Umbilical cord (tissue), 2 donors: ENCODE measurements around the gene TRIM8. TPM values are rescaled to one million over a fixed set of nuclear protein-coding genes. Genes with fewer than 3 reads are reported as not detected.

Source experiments
- DNase-seq: peaks from one replicate; pipeline ENCODE4 v3.0.0-alpha.2; 2015; ENCODE audit warnings: low spot score
- total RNA-seq: library from RNA; depleted of rRNA; stranded (reverse); fragments of >200 nt; gene quantifications from one replicate; pipeline ENCODE4 v1.2.3, GENCODE V29; 2014; ENCODE audit warnings: low replicate concordance; ENCODE audit not compliant: insufficient read depth

TRIM8 gene, protein sequence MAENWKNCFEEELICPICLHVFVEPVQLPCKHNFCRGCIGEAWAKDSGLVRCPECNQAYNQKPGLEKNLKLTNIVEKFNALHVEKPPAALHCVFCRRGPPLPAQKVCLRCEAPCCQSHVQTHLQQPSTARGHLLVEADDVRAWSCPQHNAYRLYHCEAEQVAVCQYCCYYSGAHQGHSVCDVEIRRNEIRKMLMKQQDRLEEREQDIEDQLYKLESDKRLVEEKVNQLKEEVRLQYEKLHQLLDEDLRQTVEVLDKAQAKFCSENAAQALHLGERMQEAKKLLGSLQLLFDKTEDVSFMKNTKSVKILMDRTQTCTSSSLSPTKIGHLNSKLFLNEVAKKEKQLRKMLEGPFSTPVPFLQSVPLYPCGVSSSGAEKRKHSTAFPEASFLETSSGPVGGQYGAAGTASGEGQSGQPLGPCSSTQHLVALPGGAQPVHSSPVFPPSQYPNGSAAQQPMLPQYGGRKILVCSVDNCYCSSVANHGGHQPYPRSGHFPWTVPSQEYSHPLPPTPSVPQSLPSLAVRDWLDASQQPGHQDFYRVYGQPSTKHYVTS
- 31.3 TPM for total RNA-seq

DNA sequence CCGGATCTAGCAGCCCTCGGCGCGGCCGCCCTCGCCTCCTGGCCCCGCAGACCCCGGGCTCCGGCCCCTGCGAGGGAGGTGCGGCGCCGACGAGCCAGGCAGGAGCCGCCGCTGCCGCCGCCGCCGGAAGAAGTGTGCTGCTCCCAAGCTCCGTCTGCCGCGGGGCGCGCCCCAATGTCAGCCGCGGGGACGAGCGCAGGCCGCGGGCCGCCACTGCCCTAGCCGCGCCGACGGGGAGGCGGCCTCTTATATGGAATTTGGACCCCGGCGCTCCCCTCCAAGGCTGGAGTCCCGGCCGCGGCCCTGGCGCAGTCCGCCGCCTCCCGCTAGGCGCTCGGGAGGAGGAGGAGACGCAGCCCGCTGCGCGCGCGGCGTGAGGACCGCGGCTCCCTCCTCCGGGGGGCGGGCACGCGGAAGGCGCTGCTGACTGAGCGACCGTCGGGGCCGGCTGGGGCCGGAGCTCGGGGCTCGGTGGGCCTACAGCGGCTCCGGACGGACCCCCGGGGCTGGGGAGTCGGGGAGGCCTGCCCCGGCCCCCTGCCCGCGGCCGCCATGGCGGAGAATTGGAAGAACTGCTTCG lies at the start of gene TRIM8:
Gene TRIM8, plus strand, starts transcription at position 414 of the 580 bp plus-strand sequence. Its CDS starts 139 bp downstream, at position 553.
- DNase-seq, result peak; percentile 73

DNA sequence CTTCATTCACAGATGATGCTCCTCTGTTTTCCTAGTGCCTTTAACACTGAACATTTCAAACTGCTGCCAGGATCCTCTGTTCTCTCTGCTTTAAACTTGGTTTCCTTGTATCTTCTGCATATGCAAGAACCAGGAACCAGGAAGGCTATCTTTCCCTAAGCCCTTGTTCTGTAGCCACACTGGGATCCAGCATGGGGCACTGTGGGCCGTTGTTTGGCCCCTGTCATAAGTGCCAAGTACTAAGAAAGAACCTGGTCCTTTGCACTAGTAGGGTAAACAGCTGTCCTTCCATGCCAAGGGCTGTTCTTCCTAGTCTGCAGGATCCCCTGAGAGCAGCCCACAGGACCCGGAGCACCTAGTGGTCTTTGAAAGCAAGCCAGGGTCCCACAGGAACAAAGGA lies 49.0 kb upstream of the TRIM8 start:
- DNase-seq, result no peak

DNA sequence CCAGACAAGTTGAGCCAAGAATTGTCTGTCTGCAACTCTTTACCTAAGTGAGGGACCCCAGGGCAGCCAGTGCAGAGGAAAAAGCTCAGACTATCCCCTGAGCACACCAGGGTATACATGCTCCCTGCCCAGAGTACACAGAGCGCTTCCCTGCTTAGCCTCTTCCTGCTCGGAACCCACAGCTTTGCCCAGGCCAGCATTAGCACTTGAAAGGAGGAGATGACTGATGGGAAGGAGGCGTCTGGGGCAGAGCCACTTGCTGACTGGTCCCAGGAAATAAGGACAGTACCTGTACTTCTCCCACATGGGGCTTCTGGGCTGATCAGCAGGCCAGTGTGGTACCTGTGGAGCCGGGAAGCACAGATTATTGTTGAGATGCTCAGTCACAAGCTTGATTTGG lies 48.4 kb upstream of the TRIM8 start:
- DNase-seq, result no peak

DNA sequence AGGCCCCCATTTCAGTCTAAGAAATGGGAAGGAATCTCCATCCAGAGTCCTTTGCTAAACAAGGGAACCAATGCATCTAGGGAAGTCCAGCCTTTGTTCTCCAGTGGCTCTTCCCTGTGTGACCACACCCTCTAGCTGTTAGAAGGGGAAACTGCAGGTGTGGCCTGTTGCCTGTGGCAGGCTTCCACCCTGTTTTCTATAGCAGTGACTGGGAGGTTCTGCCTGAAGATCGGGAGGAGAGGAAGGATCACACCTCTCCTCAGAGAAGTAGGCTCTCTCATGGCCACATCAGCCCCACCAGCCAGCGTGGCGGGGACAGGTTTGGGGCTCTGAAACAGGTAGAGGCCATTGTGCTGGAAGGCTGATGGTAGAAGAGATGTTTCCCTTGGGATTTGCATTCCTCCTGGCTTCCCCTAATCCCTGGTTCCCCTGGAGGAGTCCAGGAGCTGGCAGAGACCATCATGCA lies 47.7 kb upstream of the TRIM8 start:
- peak; percentile 66 for DNase-seq

DNA sequence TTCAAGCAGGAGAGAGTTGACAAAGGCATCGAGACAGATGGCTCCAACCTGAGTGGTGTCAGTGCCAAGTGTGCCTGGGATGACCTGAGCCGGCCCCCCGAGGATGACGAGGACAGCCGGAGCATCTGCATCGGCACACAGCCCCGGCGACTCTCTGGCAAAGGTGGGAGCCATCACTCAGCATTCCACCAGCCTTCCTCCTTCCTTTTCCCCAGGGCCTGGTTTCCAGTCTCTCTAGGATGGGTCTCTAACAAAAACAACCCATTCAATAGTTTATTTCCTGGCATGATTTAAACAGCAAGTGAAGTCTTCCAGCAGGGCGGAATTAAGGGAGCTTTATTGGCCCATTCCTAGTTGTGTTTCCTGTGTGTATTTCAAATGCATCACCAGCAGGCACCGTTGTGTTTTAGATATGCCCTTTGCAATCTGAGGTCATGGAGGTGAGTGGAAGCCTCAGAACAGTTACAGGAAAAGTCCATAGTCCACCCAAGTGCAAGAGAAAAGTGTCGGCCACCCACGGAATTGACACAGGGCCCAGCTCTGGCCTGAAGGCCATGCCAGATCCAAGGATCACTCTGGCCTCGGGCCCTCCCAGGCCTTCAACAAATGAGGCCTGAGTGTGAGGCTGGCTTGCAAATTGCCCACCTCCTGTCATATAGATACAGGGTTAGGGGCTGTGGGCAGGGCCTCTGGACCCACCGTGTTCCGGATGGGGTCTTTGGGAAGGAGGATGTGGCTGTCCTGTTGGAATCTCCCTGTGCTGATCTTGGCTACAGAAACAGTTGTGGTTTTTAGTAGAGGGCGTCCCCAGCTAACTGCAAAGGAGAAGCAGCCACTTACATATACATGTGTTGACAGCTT lies 46.9 kb upstream of the TRIM8 start:
- DNase-seq, result no peak

DNA sequence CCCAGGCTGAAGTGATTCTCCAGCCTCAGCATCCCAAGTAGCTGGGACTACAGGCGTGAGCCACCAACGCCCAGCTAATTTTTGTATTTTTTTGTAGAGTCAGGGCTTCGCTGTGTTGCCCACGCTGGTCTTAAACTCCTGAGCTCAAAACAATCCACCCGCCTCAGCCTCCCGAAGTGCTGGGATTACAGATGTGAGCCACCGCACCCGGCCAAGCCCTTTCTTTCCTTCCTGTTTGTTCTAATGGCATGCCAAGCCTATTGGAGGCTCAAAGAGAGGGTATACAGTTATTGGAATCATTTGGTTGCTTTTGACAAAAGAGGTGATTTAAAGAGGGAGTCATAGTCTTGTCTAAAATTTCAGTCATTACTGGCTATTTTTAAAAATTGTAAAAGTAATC lies 46.0 kb upstream of the TRIM8 start:
- no peak for DNase-seq

DNA sequence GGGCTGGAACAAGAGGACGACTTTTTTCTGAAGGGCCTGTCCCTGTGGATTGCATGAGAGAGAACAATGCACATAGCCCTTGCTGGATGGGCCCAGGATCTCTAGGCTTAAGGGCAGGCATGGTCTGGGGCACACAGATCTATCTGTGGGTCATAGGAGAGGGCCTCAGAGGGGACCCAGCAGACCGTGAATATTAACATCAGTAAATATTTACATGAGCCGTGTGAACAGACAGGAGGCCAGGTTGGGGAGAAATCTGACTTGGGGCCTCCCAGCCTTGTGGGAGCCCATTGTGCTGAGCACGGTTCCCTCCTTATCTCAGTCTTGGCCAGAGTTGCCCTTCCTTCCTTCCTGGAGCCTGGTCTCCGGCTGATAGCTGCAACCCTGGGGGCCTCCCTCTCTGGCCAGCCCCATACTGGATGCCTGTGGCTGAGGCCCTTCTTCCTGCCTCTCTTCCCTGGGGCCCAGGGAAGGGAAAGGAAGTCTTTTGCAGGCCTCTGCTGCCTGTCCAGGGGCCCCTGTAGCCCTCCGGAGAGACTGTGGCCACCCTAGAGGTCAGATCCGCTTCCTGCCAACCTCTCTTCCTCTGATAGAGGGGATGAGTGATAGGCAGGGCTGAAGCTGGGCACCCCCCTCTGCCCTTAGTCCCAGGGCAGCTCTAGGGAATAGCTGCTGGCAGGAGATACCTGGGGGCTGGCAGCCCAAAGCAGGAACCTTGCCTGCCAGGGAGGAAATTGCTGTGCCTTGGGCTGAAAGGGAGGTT lies 44.5 kb upstream of the TRIM8 start:
- peak; percentile 92 for DNase-seq

DNA sequence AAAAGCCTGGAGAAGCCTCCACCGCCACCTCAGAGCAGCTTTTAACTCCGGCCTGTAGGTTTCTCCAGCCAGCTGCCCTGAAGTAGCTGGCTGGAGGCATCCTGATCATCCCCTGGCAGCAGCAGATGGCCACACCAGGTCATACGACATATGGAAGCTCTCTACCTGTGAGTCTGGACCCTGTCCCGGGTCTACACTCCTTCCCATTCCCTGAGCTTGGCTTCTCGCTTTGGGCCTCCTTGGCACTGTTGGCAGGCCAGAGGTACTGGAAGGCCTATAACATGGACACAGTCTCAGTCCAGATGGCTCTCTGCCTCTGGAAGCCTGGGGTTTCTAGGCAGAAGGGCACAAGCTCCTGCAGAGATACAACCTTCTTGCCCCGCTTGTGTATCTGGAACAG lies 43.5 kb upstream of the TRIM8 start:
- no peak for DNase-seq

DNA sequence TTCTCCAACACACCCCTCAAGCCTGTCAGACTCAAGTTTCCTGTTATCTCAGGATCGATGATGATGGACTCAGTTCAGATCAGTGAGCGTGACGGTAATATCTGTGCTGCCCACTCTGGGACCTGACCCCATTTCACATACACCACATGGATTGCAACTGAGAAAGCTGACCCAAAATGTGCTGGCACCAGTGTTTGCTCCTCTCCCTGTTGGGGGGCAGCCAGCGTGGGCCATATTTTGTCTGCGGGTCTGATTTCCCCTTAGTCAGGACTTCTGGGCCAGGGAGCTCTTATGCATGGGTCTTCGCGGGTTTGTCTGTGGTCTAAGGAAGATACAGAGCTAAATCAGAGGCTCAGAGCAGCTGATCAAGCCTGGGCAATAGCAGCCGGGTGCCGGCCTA lies 42.6 kb upstream of the TRIM8 start:
- no peak for DNase-seq

DNA sequence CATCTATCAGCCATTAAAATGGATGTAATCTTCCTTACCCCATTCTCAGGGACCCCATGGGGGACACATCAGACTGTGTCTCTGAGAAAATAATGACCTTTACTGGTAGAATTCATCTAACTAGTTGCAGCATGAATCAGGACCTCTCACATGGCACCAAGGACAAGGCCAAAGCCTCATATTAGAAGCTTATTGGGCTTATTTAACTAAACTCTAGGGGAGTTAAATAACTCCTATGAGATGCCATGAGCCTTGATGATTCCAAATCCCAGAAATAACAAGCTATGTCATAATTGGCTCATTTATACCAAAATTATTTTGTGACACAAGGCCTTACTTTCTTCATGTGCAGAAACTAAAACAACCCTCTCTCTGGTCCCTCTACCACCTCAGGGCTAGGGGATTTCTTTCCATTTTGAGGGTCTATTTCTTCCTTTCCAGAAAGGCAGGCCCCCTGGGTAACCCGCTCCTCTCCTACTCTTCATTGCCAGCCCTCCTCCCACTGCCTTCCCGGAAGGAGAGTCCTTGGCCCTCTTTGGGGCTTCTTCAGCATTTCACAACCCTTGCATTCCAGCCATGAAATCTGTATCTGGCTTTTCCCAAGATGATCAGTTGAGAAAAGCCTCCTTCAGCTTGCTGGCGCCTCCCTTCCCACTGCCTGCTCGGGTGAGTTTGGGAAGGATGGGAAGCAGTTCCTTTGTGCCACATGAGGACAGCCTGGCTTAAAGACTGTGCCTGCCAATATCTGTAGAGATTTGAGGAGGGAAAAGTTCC lies 41.8 kb upstream of the TRIM8 start:
- DNase-seq, result peak; percentile 89

DNA sequence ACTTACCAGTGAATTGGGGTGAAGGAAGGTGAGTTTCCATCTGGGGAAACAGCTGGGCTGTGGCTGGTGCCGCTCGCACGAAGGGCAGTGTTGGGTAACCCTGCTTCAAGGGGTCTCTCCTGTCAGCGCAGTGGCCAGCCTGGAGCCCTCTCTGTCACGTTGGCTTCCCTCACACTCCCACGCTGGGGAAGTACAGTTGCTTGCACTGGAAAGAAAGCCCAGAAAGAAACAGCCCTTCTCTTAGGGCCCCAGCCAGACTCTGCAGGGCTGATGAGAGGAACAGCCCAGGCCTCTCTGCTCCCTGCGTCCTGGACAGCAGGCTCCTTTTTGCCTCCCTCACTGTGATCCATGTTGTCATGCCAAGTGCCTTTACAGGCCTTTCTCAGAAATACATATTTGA lies 40.3 kb upstream of the TRIM8 start:
- DNase-seq, result peak; percentile 50

DNA sequence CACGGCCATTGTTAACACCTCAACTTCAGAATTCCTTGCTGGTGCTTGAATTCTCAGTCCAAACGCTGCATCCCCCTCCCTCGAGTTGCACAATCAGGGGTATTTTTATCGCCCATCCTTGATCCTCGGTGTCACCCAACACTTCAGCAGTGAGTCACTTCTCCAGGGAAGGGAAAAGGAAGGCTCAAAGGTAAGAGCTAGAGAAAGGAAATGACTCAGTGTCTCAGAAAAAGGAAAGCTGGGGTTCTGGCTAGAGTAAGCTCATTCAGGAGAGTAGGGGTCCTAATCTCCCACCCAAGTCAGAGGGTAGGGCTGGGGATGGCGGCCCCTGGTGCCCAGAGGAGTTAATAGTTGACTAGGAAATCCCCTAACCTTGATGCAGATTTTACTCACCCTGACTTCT lies 39.8 kb upstream of the TRIM8 start:
- peak; percentile 72 for DNase-seq

DNA sequence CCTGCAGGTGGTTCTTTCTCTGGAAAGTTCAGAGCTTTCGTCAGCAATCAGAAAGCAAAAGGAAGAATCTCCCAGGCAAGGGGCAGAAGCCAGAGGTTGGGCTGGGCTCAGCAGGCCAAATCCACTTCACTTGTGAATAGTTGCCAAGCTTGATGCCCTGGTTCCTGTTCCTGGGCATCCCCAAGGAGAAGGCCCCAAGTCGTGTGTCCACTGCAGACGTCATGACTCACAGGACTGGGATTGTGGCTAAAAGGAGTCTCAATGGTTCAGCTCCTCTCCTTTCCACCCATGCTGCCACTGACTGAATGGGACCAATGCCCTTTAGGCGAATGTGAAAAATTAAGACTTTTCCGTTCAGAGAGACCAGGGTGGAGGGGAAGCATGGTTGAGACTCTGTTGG lies 38.6 kb upstream of the TRIM8 start:
- DNase-seq, result no peak

DNA sequence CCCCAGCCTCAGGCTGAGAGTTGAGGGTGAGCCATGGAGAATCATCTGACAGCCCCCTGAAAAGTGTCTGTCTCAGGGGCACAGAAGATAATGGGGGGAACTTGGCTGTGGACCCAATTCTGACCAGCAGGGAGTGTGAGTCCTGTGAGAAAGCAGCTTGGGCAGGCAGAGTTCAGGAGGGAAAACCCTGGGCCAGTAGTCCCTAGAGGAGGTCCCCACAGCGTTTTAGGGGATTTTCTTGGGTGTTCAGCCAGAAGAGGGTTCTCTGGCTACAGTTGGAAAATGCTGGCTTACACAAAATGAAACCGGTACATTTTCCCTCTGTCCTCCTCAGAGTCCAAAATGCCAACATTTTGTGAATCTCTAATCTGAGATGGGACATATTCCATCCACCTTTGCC lies 35.8 kb upstream of the TRIM8 start:
- DNase-seq, result no peak

DNA sequence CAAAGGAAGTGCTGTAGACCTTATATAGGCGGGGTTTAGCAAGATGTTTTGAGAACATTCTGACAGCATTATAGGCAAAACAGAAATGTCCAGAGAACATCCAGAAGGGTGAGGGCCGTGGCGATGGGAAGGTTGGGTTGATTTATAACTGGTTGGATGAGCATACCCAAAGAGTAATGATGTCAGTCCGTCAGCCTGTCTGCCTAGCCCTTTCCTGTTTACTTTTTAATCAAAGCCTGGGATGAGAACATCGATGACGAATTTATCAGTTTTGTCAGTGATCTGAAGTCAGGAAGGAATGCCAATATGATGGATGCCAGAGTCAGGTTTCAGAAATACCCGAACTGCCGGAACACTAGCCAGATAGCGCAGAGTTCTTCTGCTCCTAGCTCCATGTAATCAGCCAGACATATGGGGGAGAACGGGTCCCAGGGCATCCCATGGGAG lies 33.8 kb upstream of the TRIM8 start:
- no peak for DNase-seq

DNA sequence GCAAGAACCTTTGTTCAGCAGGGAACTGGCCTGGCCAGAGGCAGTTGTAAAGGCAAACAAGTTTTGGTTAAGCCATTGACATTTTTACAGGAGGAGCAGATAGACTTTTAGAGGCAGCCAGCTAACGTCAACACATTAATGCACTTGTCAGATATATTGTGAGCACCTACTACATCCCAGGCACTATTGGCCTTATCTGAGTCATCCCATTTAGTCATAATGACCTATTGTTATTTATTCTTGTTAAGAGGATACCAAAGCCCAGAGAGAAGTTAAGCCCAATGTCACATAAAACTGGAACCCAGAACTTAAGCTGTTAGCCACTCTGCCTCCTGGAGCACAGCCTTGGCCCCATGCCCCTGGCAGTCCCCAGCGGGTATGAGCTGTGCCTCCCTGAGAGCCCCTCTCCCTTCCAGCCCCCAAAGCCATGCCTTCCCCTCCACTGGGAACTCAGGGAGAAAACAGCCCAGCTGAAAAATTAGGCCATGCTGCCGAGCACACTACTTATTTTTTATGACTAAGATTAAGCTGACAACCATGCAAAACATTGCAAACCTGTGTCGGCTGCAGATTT lies 32.7 kb upstream of the TRIM8 start:
- no peak for DNase-seq

DNA sequence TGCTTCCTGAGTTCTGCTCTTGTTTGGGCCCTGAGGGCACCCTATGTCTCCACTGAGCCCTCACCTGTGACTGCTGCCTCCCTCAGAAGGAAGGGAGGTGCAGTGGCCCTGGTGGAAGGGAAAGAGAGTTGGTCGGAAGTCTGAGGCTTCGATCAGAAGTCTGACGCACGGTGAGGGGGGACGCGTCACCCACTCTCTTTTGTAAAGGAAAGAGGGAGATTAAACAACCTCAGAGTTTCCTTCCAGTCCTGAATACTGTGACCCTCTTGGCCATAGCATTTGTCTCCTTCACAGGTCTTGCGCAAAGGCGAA lies 31.4 kb upstream of the TRIM8 start:
- DNase-seq, result no peak

DNA sequence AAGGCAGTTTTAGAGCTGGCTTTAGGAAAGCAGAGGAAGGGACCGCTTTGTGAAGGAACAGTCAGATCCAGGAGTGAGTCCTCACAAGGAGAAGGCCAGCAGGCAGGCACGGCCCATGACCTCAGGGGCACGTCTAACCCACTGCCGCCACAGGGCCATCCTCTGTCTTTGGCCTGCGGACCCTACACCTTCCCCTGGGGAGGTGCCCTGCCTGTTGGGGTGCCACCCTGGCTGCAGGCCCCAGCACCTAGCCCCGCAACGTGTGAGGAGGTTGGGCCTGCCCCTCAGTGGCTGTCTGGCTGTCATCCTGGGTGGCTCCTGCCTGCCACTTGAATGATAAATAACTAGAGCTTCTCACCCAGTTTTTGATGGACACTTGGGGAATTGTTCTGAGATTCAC lies 31.0 kb upstream of the TRIM8 start:
- DNase-seq, result no peak

DNA sequence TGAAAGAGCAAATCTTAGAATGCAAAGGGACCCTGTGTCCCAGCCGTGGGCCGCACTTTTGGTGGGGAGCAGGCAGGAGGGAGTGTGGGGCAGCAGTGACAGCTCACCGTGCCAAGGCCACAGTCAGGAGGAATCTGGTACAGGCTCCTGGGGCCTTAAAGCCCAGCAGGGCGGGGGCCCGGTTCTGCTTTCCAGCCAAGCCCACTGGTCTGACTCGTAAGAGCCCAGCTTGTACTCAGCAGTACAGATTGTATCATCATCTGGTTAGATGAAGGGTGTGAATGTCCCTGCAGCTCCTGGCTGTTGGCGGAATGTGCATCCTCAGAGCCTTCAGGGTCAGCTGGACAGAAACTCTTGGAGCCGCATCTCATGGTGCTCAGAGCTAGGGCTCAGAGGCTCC lies 30.5 kb upstream of the TRIM8 start:
- DNase-seq, result no peak

DNA sequence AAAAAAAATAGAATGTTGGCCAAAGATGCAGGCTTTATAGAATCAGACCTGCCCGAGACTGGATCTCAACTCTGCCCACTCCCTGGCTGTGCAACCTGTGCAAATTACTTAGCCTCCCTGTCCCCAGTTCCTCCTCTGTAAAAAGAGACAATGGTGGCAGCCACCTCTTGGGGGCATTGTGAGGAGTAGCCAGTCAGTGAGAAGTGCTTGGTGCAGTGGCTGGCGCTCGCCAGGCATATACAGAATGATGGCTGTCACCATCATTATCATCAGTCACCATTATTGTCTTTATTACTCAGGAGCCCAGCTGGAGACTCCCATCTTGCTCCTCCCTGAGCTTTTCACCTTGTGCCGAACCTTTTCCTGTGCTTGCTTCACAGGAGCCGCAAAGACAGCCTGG lies 29.4 kb upstream of the TRIM8 start:
- no peak for DNase-seq
